Activated effector memory CD4-positive, alpha-beta T cell treated with Interleukin-2 at 50 U/mL for 16 hours (primary cell): ENCODE results near the gene MMP23B.

Experiments
- DNase-seq: peaks from one replicate; pipeline ENCODE4 v3.0.0-alpha.2; 2020

The MMP23B gene

DNA sequence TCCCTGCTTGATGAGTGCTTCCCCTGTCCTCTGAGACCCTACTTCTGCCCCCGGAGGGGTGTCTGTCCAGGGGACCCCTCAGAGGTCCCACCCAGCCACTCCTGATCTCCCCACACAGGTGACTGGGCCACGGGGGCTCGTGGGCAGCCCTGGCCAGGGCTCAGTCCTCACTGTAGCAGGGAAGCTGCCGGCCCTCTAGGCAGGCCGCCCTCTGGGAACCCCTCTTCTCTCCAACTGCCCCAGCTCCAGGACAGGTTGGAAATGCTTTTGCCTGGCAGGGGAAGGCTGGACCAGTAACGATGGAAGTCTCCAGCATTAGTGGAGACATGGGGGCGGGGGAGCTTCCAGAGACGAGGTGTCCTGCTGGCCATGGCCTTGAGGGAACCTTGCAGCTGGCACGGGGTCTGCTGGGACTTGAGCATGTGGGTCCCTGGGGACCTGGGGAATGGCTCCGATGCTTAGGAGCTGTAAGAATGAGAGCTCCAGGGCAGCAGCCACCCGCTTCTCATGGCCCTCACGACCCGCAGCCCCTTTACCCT lies 28.9 kb upstream of the MMP23B start:
- no peak for DNase-seq

DNA sequence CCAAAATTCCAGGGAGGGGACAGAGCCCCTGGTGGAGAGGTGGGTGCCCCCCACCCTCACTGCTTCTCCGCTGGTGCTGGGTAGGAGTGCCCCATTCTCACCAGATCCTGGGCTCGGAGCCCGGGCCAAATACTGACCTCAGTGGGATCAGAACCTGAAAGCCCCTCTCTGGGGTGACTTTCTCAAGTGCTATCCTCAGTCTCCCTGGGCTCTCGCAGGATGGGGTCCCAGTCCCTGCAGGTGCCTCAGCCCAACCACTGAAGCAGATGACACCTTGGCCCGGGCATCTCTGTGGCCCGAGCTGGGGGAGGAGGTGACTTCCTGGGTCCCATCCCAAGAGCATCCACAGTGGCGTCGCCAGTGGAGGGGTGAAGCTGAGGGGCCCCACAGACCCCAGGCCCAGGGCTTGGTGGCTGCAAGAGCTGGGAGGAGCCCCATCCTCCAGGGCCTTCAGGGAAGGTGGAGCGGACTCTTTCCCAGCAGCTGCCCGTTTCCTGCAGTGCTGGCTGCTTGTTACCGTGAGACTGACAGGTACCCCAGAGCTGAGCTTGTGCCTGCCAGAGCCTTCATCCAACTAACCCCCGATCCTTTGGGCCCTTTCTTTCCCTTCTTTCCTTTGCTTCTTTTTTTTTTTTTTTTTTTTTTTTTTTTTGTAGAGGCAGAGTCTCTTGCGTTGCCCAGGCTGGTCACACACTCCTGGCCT lies 28.2 kb upstream of the MMP23B start:
- DNase-seq: no peak

DNA sequence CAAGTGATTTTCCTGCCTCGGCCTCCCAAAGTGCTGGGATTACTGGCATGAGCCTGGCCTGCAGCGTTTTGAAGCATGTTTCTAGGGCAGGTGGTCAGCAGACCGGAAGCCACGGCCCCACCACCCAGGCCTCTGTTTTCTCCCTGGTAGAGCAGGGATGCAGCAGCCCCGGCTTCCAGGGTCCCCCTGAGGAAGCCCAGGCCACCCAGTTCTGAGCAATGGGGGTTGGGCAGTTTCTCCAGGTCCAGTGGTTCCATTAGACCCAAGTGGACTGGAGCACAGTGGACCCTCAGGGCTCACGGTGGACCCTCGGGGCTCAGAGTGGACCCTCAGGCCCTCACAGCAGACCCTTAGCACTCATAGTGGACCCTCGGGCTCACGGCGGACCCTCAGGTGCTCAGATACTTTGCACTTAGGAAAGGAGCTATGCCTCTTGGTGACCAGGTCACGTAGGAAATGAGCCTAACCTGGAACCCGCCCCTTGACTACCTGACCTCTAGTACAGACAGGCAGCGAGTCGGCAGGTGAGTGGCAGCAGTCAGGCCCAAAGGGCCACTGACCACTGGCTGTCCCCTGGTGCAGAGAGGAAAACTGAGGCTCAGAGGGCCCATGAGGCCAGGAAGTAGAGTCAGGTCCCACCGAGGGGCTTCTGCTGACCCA lies 27.5 kb upstream of the MMP23B start:
- DNase-seq: no peak

DNA sequence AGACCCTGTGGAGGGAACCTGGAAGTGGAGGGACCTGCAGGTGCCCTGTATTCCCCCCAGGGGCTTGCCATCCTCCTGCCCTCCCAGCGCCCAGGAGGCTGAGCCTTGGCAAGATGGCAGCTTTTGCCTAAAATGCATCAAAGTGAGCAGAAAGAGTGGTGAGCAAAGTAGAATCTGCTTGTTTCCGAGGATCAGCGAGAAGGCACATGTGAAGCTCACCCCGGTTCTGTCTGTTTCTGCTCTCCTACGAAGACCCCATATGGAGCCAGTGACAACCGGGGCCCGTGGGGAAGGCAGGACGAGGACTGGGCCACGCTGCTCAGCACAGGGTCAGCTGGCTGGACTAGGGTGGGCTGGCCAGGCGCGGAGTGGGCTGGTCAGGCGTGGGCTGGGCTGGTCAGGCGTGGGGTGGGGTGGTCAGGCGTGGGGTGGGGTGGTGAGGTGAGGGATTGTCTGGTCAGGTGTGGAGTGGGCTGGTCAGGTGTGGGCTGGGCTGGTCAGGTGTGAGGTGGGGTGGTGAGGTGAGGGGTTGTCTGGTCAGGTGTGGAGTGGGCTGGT lies 26.9 kb upstream of the MMP23B start:
- DNase-seq: no peak

DNA sequence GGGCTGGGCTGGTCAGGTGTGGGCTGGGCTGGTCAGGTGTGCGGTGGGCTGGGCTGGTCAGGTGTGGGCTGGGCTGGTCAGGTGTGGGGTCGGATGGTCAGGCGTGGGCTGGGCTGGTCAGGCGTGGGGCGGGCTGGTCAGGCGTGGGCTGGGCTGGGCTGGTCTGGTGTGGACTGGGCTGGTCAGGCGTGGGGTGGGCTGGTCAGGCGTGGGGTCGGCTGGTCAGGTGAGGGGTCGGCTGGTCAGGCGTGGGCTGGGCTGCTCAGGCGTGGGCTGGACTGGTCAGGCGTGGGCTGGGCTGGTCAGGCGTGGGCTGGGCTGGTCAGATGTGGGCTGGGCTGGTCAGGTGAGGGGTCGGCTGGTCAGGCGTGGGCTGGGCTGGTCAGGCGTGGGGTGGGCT lies 26.2 kb upstream of the MMP23B start:
- DNase-seq: no peak

DNA sequence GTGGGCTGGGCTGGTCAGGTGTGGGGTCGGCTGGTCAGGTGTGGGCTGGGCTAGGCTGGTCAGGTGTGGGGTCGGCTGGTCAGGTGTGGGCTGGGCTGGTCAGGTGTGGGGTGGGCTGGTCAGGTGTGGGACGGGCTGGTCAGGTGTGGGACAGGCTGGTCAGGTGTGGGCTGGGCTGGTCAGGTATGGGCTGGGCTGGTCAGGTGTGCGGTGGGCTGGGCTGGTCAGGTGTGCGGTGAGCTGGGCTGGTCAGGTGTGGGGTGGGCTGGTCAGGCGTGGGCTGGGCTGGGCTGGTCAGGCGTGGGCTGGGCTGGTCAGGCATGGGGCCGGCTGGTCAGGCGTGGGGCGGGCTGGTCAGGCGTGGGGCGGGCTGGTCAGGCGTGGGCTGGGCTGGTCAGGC lies 25.7 kb upstream of the MMP23B start:
- DNase-seq: no peak

DNA sequence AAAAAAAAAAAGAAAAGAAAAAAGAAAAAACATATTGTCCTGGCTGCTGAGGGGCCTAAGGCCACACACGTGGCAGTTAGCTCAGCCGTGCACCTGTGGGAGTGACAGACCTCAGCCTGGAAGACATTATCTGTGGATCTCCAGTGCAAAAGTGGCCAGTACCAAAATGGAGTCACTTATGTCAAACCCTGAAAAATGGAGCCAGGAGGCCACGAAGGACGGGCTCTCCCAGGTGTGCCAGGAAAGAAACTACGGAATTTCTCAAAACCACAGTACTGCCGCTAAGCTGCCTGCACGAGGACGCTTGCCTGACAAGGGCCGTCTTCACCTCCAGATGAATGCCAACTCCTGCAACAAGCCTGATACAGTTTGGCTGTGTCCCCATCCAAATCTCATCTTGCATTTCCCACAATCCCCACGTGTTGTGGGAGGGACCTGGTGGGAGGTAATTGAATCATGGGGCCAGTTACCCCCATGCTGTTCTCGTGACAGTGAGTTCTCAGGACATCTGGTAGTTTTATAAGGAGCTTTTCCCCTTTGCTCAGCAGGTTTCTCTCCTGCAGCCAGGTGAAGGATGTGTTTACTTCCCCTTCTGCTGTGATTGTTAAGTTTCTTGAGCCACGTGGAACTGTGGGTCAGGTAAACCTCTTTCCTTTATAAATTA lies 22.0 kb upstream of the MMP23B start:
- no peak for DNase-seq

DNA sequence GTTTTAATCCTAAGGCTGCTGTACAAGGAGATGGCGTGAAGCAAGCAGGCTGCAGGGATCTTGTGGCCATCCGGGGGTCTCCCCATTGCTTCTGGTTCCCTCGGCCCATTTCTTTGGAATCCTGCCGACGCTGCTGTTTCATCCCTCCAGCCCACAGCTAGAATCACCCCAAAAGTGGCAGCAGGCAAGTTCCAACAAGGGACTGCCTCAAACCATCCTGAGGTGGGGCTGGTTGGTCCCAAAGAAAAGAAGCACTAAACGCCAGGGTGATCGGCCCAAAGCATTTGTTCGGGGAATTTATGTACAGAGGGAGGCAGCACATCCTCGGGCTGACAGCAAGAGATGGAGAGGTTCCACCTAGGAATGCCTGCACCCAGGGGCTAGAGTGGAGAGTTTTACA lies 21.2 kb upstream of the MMP23B start:
- DNase-seq: no peak

DNA sequence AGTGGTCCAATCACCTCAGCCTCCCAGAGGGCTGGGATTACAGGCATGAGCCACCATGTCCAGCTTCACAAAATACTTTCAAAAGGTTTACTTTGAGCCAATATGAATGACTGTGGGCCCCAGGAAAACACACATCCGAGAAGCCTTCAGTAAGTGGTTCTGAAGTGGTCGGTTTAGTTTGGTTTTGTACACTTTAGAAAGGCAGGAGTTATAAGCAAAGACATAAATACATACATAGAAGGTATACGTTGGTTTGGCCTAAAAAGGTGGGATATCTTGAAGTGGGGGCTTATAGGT lies 19.9 kb upstream of the MMP23B start:
- DNase-seq: no peak

DNA sequence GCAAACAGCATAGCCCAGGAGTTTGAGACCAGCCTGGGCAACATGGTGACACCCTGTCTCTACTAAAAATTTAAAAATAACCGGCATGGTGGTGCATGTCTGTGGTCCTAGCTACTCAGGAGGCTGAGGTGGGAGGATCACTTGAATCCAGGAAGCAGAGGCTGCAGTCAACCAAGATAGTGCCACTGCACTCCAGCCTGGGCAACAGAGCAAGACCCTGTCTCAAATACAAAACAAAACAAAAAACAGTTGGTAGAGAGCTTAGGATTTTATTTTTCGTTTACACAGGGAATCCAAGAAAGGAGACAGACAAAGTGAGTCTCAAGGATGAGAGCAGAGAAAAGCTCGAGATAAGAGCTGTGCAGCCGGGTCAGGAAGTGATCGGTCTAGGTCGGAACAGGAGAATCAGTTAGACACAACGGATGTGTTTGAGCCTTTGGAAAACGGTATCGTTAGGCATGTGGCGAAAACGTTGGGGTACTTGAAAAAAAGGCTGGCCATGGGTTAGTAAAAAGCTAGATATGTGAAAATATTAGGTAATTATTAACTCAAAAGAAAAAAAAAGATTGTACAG lies 18.4 kb upstream of the MMP23B start:
- DNase-seq: no peak

DNA sequence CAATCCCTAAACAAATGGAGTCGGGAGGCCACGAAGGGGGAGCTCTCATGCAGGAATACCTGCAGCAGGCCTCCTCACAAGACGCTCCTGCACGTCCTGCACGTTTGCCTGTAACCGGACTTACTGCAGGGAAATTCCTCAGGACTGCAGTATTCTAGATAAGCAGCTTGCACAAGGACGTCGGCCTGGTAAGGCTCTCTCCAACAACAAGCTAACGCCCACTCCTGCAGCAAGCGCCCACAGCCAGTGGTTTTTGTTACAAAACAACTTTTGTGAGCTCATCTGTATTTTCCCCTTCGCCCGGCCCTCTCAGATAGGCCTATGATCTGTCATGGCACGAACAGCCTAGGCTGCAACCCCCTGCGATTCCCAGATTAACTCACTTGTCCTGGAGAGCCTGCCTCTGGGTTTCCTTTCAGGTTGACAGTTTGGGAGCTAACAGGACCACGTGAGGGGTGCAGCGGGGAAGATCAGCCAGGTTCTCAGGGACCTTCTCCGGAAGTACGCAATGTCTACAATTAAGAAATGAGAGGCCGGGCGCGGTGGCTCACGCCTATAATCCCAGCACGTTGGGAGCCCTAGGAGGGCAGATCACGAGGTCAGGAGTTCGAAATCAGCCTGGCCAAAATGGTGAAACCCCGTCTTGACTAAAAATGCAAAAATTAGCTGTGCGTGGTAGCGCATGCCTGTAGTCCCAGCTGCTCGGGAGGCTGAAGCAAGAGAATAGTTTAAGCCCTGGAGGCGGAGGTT lies 17.6 kb upstream of the MMP23B start:
- peak; percentile 52 for DNase-seq

DNA sequence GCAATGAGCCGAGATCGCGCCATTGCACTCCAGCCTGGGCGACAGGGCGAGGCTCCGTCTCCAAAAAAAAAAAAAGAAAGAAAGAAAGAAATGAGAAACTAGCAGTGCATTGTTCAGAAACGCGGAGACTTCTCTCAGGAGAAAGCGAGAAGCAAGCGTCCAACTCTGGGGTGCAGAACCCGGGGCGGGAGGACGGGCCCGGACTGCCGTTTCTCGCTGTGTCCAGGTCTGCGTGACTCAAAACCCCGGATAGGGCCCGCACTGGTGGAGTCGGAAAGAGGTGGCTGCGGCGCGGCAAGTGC lies 17.1 kb upstream of the MMP23B start:
- DNase-seq: no peak

DNA sequence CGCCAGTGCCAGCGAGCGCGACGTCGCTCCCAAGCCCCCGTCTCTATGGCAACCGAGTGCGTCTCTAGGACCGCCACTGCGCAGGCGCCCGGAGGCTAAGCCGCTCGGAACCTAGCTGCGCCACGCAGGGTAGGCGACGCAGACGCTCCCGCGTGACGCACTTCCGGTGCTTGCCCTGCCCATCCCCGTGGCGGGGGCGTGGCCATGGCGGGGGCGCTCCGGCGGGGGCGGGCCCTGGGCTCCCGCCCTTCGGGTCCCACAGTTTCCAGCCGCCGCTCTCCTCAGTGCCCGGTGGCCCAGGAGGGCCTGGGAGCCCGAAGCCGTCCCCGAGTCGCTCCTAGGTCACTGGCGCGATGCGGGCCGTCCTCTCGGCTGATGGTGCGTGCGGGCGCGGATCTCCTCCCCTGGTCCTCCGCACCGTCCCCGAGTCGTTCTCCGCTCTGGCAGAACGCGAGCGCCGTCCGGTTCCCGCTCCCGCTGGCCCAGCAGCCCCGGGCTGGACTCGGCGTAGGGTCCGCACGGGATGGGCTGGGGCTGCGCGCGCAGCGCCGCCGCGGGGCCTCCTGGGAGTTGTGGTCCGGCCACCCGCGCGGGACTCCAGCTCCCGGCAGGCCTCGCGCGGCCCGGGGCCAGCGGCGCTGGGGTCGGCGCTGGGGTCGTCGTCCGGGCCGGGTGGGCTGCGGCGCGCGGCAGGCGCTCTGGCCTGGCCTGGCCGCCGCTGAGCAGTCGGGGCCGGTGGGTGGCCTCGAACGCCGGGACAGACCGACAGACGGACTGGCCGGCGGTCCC lies 16.5 kb upstream of the MMP23B start, which contains the start of gene MIB2:
TSS of gene MIB2 (plus strand) at position 245 of the 789 bp plus-strand sequence. CDS start 7,953 bp downstream, outside the sequence.
- peak; percentile 96 for DNase-seq

DNA sequence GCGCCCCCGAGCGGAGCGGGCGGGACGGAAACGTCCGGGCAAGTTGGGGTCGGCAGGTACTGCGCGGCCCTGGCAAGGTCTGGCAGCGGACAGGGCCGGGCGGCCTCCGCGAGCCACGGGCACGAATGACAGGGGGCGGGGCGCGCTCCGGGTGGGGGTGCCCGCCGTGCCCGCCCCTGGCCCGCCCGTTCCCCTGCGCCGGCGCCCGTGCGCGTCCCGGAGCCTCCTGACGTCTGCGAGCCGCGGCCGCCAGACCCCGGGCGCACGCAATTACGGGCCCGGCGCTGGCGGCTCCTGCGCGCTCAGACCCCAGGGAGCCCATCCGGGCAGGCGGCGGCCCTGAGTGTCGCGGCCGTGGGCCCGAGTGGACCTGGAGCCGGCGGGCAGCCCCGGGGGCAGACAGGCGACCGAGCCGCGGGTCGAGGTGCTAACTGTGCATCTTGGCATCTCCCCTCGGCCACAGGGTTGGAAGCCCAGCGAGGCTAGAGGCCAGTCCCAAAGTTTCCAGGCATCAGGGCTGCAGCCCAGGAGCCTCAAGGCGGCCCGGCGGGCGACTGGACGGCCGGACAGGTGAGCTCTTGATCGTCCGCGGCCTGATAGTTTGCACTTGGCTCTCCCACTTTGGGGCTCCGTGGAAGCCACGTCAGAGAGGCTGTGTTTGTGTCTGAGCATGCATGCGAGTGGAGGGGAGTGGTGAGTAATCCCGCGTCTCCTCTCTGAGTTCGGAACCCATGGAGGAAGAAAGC lies 15.8 kb upstream of the MMP23B start:
- peak; percentile 20 for DNase-seq

DNA sequence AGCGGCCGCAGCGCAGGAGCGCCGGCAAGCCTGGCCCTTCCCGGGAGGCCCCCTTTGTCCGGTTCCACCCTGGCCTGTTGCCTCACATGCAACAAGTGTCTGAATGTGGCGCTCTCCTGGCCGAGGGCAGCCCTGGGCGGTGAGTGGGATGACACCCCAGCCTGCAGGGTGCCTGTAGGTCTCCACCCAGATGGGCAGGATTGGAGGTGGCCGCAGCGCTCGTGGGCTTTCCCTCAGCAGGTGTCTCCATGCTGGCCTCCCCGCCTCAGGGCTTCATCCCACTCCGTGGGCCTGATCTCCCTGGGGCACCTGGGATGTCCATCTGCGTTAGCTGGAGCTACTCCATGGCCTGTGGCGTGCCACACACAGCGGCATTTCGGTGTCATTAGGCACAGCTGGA lies 15.1 kb upstream of the MMP23B start:
- DNase-seq: no peak

DNA sequence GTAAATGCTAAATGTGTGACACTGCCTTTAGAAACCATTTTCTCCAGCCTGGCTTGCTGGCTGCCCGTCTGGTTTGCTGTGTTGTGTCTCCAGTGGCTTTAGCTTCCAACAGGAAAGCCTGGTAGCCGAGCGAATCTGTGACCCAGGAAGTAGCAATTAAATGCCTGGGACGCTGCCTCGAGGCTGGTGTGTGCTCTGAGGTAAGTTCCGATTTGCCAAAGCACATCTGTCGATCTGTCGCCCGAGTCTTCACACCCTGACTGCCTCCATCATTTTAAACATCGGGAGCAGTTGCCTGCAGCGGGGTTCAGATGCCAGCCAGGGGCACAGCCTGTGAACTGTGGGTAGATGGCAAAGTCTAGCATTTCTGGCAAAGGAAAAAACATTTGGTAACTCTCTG lies 14.5 kb upstream of the MMP23B start:
- no peak for DNase-seq

DNA sequence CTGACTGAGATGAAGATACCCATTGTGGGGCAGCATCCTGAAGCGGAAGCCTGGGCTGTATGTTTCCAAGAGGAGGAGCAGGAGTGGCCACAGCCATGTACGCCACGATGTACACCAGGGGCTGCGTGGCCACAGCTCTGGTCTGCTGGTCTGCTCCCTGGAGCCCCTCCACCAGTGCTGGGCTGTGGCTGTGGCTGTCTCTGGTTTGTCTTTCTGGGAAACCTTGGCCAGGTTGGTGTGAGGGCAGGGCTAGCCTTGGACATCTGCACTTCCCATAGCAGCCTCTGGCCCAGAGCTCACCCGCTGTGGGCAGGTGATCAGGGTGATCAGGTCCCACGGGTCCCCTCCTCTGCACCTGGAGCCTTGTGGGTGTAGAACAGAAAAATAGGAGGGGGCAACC lies 14.0 kb upstream of the MMP23B start:
- no peak for DNase-seq

DNA sequence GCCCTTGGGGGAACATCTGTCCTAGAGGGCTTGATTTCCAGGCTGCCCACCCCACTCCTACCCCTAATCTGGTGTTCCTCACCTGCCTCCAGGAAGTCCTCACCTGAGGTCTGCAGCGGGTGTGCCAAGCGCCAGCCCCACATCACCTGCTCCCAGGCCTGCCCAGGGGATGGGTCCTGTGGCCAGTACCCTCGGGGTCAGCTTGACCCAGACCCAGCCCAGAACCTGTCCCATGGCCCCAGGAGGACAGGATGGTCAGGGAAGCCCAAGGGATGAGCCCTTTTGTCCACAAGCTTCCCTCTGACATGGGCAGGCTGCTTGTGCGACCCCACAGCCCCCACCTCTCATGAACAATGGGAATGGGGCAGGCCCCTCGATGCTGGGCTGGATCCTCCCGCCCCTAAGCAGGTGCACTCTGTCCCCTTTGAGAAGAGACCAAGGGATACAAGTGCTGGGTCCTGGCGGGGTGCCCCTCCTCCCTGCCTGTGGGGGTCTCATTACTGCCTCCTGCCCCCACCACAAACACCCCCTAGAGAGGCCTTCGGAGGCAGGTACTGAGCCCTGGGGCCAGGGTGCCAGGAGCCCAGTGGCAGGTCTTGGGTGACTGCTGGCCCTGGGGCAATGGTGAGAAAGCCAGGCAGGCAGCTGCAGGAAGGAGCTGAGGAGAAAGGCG lies 13.4 kb upstream of the MMP23B start:
- DNase-seq: no peak

DNA sequence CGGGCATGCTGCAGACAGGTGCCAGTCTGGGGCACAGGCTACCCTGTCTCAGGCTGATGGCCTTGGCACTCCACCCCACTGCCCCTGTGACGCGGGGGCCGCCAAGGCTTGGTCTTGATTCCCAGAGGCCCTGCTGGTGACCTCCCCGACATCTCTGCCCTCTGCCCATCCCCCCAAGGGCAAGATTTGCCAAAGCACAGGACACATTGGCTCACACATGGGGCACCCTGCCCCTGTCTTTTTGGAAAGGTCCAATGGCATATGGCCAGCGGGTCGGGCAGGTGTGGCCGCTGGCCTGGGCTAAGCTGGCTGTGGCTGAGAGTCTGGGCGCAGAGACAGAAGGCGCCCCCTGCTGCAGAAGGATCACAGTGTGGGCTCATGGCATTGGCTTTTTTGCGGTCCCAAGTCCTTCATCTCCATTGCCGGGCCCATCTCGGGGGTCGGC lies 12.0 kb upstream of the MMP23B start:
- no peak for DNase-seq

DNA sequence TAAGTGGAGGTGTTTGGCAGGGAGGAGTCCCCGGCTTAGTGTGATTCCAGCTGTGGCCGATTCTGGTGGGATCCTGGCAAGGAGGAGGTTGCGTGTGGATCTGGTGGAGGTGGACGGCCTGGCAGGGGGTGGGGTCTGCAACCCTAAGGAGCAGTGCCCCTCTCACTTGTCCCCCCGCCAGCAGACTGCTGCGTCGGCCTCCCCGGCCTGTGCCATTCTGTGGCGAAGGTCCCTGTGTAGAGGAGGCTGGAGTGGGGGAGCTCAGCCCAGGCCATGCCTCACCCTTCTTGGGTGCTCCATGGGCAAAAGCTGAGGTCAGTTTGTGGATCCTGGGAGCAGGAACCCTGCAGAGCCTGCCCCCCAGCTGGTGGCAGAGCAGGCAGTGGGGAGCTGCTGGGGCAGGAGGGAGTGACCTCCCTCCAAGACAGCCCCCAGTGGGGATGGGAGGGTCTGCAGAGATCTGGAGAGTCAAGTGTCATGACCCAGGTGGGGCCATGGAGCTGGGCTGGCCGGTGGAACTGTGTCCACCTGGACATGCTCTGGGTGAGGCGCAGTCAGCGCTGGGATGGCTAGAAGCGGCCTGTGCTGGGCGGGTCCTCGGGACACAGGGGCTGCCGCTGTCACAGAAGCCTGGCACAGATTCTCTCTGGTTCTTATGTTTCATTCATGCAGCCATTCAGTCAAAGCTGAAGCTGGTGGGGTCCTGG lies 11.4 kb upstream of the MMP23B start:
- DNase-seq: no peak
